Nephron (organoid): Measurements from ENCODE around the gene TXLNB.

ENCODE experiments used
- H3K27ac Mint-ChIP-seq, 3 experiments: 2 replicates each; pipeline ENCODE4 v1.8.0; 2020; ENCODE audit warnings: mixed read lengths in 3 of 3, mild to moderate bottlenecking in 2 of 3, moderate library complexity in 1 of 3
- H3K27me3 Mint-ChIP-seq: 2 replicates; pipeline ENCODE4 v1.8.0; 2021; ENCODE audit warnings: low read depth, mild to moderate bottlenecking, moderate library complexity, mixed read lengths
- H3K36me3 Mint-ChIP-seq: 2 replicates; pipeline ENCODE4 v1.8.0; 2020; ENCODE audit warnings: low read depth, mixed read lengths
- H3K4me1 Mint-ChIP-seq: 2 replicates; pipeline ENCODE4 v1.8.0; 2020; ENCODE audit warnings: mixed read lengths
- H3K4me3 Mint-ChIP-seq, 3 experiments: 2 replicates each; pipeline ENCODE4 v1.8.0; 2020; ENCODE audit warnings: mild to moderate bottlenecking in 3 of 3, mixed read lengths in 3 of 3, moderate library complexity in 2 of 3
- H3K9me3 Mint-ChIP-seq: 2 replicates; pipeline ENCODE4 v1.8.0; 2020; ENCODE audit warnings: mixed read lengths
- CTCF ChIP-seq, 3 experiments: fragments of 200-600 bp; sonication (generic); IDR thresholded peaks; one replicate each; pipeline ENCODE4 v1.5.0; 2021; ENCODE audit warnings: antibody characterized with exemption in 3 of 3; ENCODE audit not compliant: unreplicated experiment in 3 of 3

The TXLNB gene

DNA sequence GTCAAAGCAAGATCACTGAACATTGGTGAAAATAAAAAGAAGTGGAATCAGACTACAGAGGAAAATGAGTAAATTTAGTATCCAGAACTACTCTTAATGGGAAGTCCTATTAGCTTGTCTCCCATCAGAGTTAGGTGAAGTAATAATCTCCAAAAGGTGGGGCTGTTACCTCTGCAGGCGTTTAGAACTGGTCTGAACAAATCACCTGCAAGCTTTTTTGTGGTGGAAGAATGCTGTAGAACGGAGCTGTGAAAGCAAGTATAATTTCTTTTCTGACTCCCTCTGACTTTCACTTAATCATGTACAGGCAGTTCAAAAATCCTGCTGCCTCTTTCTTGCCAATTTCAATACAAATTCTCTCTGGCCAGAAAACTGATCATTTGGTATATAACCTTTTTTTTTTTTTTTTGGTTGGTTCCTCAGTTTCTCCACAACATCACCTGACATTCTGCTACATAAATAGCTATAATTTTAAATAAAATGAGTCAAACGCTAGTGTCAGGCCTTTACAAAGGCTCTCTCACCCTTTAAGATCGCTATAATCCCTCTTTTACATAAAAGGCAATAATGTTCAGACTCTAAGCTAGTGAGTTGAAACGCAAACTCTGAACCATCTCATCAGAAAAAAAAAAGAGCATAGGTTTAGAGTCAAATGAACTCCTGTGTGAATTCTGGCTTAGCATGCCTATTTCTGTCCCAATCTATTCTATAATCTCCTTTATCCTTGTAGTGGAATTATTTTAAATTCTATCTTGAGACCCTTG is 43.8 kb upstream of the TXLNB start:
- H3K27ac Mint-ChIP-seq: peak overlapping the region in 2 of 3 experiments; percentile 35 to 51
- no peaks in the 10 kb centered on the region for H3K27me3 Mint-ChIP-seq
- no peak for TF ChIP-seq CTCF (IDR thresholded peaks at IDR 0.05; ENCODE audit: unreplicated experiment in 3 of 3)
- peaks cover 10% of the 10 kb centered on the region for H3K9me3 Mint-ChIP-seq
- H3K36me3 Mint-ChIP-seq: no peaks in the 10 kb centered on the region
- no peak overlapping the region for H3K4me3 Mint-ChIP-seq
- H3K4me1 Mint-ChIP-seq: peaks cover 29% of the 10 kb centered on the region

DNA sequence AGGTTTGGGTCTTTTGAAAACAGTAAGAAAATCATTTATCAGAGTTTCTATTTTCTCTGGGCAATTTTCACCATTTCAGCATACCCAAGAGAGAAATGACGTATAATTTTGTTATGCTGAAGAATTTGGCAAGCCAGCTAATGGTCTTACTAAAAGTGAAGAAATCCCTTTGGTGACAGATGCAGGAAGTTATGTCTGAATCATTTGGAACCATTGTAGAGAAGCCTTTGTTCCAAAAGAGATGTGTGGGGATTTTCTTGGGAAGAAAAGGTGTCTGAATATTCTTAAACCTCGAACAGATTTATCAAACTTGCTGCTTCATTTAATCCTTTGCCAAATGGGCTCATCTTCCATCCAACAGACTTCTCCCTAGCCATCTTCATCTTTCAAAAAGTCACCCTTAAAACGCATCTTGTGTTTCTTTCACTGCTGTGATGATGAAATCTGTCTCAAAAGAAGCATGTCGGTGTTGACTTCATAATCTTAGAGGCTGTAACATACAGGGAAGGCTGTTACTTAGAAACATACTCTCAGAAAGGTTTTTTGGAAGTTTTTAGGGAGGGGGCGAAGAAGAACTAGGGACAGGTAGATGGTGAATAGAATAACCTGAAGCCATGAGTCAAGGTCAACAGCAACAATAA is 43.1 kb upstream of the TXLNB start:
- peaks cover 29% of the 10 kb centered on the region for H3K4me1 Mint-ChIP-seq
- no peaks in the 10 kb centered on the region for H3K36me3 Mint-ChIP-seq
- H3K27me3 Mint-ChIP-seq: no peaks in the 10 kb centered on the region
- H3K9me3 Mint-ChIP-seq: peaks cover 7% of the 10 kb centered on the region
- no peak for TF ChIP-seq CTCF (IDR thresholded peaks at IDR 0.05; ENCODE audit: unreplicated experiment in 3 of 3)
- H3K27ac Mint-ChIP-seq: peak overlapping the region; percentile 14 to 51 (median 35)
- no peak overlapping the region for H3K4me3 Mint-ChIP-seq

GRCh38 chr6:139330826-139331500 is 39.2 kb upstream of the TXLNB start:
- no peak for TF ChIP-seq CTCF (IDR thresholded peaks at IDR 0.05; ENCODE audit: unreplicated experiment in 3 of 3)
- H3K27ac Mint-ChIP-seq: no peak overlapping the region
- no peaks in the 10 kb centered on the region for H3K27me3 Mint-ChIP-seq
- no peaks in the 10 kb centered on the region for H3K36me3 Mint-ChIP-seq
- no peaks in the 10 kb centered on the region for H3K9me3 Mint-ChIP-seq
- H3K4me1 Mint-ChIP-seq: peaks cover 25% of the 10 kb centered on the region
- no peak overlapping the region for H3K4me3 Mint-ChIP-seq

DNA sequence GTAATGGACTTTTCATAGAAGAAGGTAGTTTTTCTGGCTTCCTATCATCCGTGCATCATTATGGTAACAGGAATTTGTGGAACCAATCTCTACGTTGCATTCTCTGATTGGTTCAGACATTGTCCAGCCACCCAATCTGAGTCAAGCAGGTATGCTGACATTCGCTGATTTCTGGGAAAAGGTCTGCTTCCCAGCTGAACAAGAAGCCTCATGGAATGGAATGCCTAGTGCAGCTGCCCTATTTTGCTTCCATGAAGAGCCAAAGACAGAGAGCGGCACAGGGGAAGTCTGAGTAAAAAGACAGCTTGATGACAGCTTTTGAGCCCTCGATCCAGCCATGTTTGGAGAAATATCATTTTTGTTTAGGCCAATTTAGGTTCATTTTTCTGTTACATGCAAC is 38.5 kb upstream of the TXLNB start:
- H3K4me1 Mint-ChIP-seq: peaks cover 23% of the 10 kb centered on the region
- H3K27ac Mint-ChIP-seq: no peak overlapping the region
- H3K27me3 Mint-ChIP-seq: no peaks in the 10 kb centered on the region
- H3K4me3 Mint-ChIP-seq: no peak overlapping the region
- H3K9me3 Mint-ChIP-seq: no peaks in the 10 kb centered on the region
- H3K36me3 Mint-ChIP-seq: no peaks in the 10 kb centered on the region
- TF ChIP-seq CTCF (IDR thresholded peaks at IDR 0.05; ENCODE audit: unreplicated experiment in 3 of 3): no peak

DNA sequence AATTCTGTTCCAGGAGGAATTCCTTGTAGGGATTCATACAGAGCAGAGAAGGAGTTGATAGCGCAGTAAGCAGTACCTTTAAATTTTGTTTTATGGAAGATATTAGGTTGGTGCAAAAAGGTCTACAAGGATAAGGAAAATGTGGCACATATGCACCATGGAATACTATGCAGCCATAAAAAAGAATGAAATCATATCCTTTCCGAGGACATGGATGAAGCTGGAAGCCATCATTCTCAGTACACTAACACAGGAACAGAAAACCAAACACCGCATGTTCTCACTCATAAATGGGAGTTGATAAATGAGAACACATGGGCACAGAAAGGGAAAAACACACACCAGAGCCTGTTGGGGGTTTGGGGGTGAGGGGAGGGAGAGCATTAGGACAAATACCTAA is 37.4 kb upstream of the TXLNB start:
- Mint-ChIP-seq H3K36me3 (no peaks in the 10 kb centered on the region), H3K9me3 (no peaks in the 10 kb centered on the region), H3K27ac (no peak overlapping the region), H3K4me3 (no peak overlapping the region), H3K27me3 (no peaks in the 10 kb centered on the region), H3K4me1 (peaks cover 15% of the 10 kb centered on the region)
- TF ChIP-seq CTCF (IDR thresholded peaks at IDR 0.05; ENCODE audit: unreplicated experiment in 3 of 3): no peak
